H1 (cell line): ENCODE results near the gene DCX.

Source experiments
- ATF3 ChIP-seq: IDR thresholded peaks from 2 replicates; pipeline ENCODE4 v1.6.1; 2011; ENCODE audit warnings: low read depth, mild to moderate bottlenecking, low read length; ENCODE audit not compliant: insufficient read depth
- CHD2 ChIP-seq: IDR thresholded peaks from 2 replicates; pipeline ENCODE4 v1.6.1; 2012; ENCODE audit warnings: low read length, improper control_type of control experiment
- CTCF ChIP-seq, 3 experiments: IDR thresholded peaks; 1 replicate in 2 of 3; 2 replicates in 1 of 3; pipeline versions ENCODE4 v1.5.1 to v1.6.1; 2011; ENCODE audit warnings: low read length in 3 of 3, mild to moderate bottlenecking in 3 of 3, inconsistent platforms in 2 of 3, low read depth in 1 of 3, moderate library complexity in 1 of 3; ENCODE audit not compliant: insufficient read depth in 1 of 3; ENCODE audit errors: control extremely low read depth in 1 of 3
- EP300 ChIP-seq, 2 experiments: IDR thresholded peaks; 1 replicate in 1 of 2; 2 replicates in 1 of 2; pipeline ENCODE4 v1.6.1; 2011 to 2012; ENCODE audit warnings: low read depth in 2 of 2, low read length in 2 of 2, mild to moderate bottlenecking in 2 of 2, borderline replicate concordance in 1 of 2, inconsistent platforms in 1 of 2, moderate library complexity in 1 of 2
- EZH2 ChIP-seq: fragments of 200-600 bp; sonication (generic); IDR thresholded peaks from 2 replicates; pipeline ENCODE4 v1.7.1; 2012; ENCODE audit warnings: low read depth, mild to moderate bottlenecking, moderate library complexity, low read length, inconsistent platforms; ENCODE audit not compliant: severe bottlenecking
- FOSL1 ChIP-seq: IDR thresholded peaks from 2 replicates; pipeline ENCODE4 v1.6.1; 2011; ENCODE audit warnings: mild to moderate bottlenecking, low read depth, low read length, moderate library complexity; ENCODE audit not compliant: insufficient read depth
- KDM5A ChIP-seq: fragments of 200-600 bp; IDR thresholded peaks from 2 replicates; pipeline ENCODE4 v1.7.1; 2012; ENCODE audit warnings: mild to moderate bottlenecking, low read length, inconsistent platforms, mixed read lengths
- NRF1 ChIP-seq: IDR thresholded peaks from 2 replicates; pipeline ENCODE4 v1.6.1; 2011; ENCODE audit warnings: mild to moderate bottlenecking, low read depth, low read length, improper control_type of control experiment
- POLR2A ChIP-seq, 2 experiments: IDR thresholded peaks; 1 replicate in 1 of 2; 2 replicates in 1 of 2; pipeline ENCODE4 v1.6.1; 2011; ENCODE audit warnings: low read depth in 2 of 2, low read length in 2 of 2, mild to moderate bottlenecking in 2 of 2; ENCODE audit errors: control extremely low read depth in 1 of 2
- RAD21 ChIP-seq, 2 experiments: IDR thresholded peaks in 1 of 2; conservative IDR thresholded peaks in 1 of 2; 2 replicates each; pipeline ENCODE4 v1.6.1; 2011; ENCODE audit warnings: low read depth in 2 of 2, low read length in 2 of 2, improper control_type of control experiment in 1 of 2, inconsistent platforms in 1 of 2, mild to moderate bottlenecking in 1 of 2, moderate library complexity in 1 of 2
- SIX5 ChIP-seq: IDR thresholded peaks from 2 replicates; pipeline ENCODE4 v1.6.1; 2011; ENCODE audit warnings: mild to moderate bottlenecking, low read depth, low read length
- SP4 ChIP-seq: IDR thresholded peaks from 2 replicates; pipeline ENCODE4 v1.6.1; 2012; ENCODE audit warnings: low read length, inconsistent platforms
- TAF1 ChIP-seq: IDR thresholded peaks from 2 replicates; pipeline ENCODE4 v1.6.1; 2011; ENCODE audit warnings: mild to moderate bottlenecking, low read depth, low read length

- TF ChIP-seq ATF3 (no peak), CTCF (IDR thresholded peaks at IDR 0.05; ENCODE audit: control extremely low read depth in 1 of 3, insufficient read depth in 1 of 3, low read depth in 1 of 3, low read length in 3 of 3) (no peak), EP300 (IDR thresholded peaks at IDR 0.05; ENCODE audit: borderline replicate concordance in 1 of 2, low read depth in 2 of 2, low read length in 2 of 2) (no peak), KDM5A (no peak), EZH2 (no peak), TAF1 (no peak), RAD21 (IDR thresholded peaks at IDR 0.05 in 1 of 2, conservative IDR thresholded peaks at IDR 0.05 in 1 of 2; ENCODE audit: low read depth in 2 of 2, low read length in 2 of 2) (no peak), POLR2A (IDR thresholded peaks at IDR 0.05; ENCODE audit: control extremely low read depth in 1 of 2, low read depth in 2 of 2, low read length in 2 of 2) (no peak), NRF1 (no peak), SP4 (no peak), CHD2 (no peak), SIX5 (no peak), FOSL1 (no peak)
These were observed 128.5 kb downstream of the DCX start for GRCh38 chrX:111283446-111283845.
